Measurements from ENCODE around the gene ZNF358.

DNA sequence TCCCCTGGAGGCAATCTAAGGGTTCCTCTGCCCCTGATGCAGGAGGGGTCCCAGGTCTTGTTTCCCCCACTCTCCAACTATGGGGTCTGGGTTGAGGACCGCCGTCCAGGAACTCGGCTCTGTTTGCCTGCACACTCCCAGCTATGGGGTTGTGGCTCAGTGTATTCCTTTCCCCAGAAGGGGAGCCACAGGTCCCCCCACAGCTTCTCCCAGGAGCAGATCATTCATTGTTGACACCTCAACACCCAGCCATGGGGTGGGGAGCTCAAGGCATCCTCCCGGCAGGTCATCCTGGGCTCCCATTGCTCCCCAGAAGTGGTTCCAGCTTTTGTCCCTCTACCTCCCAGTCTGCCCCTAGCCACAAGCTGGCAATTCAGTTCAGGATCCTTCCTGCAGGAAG is 975 bp downstream of the ZNF358 start:
- no peak for TF ChIP-seq POLR2AphosphoS5 (IDR thresholded peaks at IDR 0.05; ENCODE audit: low read depth, low read length)
- no peak for TF ChIP-seq POLR2A (IDR thresholded peaks at IDR 0.05; ENCODE audit: low read depth, low read length)
- TF ChIP-seq TAF1 (IDR thresholded peaks at IDR 0.05; ENCODE audit: borderline replicate concordance, low read depth, low read length), result no peak

Measured in GM12892 (cell line).